Progenitor cell of endocrine pancreas (in vitro differentiated cells): ENCODE data around the gene TMEM50B. TPM values are rescaled to one million over a fixed set of nuclear protein-coding genes. Genes with fewer than 3 reads are reported as not detected.
A peak's percentile ranks its signal among the peaks of the same experiment; 100 is the strongest.

ENCODE experiments used
- DNase-seq: peaks from one replicate; pipeline ENCODE4 v3.0.0; 2021; ENCODE audit warnings: low spot score; ENCODE audit not compliant: unreplicated experiment
- H3K27ac Mint-ChIP-seq: 2 replicates; pipeline ENCODE4 v1.8.0; 2021; ENCODE audit warnings: mild to moderate bottlenecking, moderate library complexity, mixed read lengths
- H3K27me3 Mint-ChIP-seq: 2 replicates; pipeline ENCODE4 v1.8.0; 2021; ENCODE audit warnings: mixed read lengths
- H3K36me3 Mint-ChIP-seq: 2 replicates; pipeline ENCODE4 v1.8.0; 2022; ENCODE audit warnings: mixed read lengths; ENCODE audit not compliant: insufficient read depth
- H3K4me1 Mint-ChIP-seq: 2 replicates; pipeline ENCODE4 v1.8.0; 2021; ENCODE audit warnings: low read depth, mixed read lengths
- H3K4me3 Mint-ChIP-seq: 2 replicates; pipeline ENCODE4 v1.8.0; 2021; ENCODE audit warnings: low read depth, mild to moderate bottlenecking, moderate library complexity, mixed read lengths
- H3K9me3 Mint-ChIP-seq: 2 replicates; pipeline ENCODE4 v1.8.0; 2021; ENCODE audit warnings: low read depth, mixed read lengths
- total RNA-seq: library from RNA; stranded (reverse); gene quantifications from 2 replicates; pipeline ENCODE4 v1.2.1, GENCODE V29; 2021
- TF ChIP-seq, protein P1 (sequence below): fragments of 200-600 bp; sonication (generic); IDR thresholded peaks from one replicate; pipeline ENCODE4 v1.5.0; 2021; ENCODE audit warnings: antibody characterized with exemption, mild to moderate bottlenecking; ENCODE audit not compliant: unreplicated experiment

The TMEM50B gene
- total RNA-seq, 1 donor from 2014 or later, result 39.4 TPM

DNA sequence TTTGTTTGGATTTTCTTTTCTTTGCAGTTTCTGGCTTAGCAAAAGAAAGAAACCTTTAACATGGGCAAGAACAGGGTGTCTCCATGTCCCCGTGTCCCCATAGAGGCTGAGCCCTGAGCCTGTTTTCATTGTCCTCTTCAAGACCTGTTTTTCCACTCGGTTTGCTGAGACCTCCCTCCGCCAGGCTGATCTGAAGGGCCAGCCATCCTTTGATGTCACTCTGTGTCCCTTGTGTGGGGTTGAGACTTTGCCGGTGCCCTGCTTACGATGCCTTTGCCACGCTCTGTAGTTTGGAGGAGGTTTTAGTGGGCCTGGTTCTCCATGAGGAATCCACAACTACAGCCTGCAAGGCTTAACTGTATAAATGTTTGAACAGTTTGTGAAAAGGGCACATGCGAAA is 52.7 kb downstream of the TMEM50B start:
- H3K9me3 Mint-ChIP-seq, result no peaks in the 10 kb centered on the region
- H3K36me3 Mint-ChIP-seq, result peaks cover 15% of the 10 kb centered on the region
- H3K27ac Mint-ChIP-seq, result peak overlapping the region; percentile 86
- H3K4me3 Mint-ChIP-seq, result no peak overlapping the region
- H3K4me1 Mint-ChIP-seq, result no peaks in the 10 kb centered on the region
- DNase-seq, result no peak
- no peaks in the 10 kb centered on the region for H3K27me3 Mint-ChIP-seq
- TF ChIP-seq, protein P1, sequence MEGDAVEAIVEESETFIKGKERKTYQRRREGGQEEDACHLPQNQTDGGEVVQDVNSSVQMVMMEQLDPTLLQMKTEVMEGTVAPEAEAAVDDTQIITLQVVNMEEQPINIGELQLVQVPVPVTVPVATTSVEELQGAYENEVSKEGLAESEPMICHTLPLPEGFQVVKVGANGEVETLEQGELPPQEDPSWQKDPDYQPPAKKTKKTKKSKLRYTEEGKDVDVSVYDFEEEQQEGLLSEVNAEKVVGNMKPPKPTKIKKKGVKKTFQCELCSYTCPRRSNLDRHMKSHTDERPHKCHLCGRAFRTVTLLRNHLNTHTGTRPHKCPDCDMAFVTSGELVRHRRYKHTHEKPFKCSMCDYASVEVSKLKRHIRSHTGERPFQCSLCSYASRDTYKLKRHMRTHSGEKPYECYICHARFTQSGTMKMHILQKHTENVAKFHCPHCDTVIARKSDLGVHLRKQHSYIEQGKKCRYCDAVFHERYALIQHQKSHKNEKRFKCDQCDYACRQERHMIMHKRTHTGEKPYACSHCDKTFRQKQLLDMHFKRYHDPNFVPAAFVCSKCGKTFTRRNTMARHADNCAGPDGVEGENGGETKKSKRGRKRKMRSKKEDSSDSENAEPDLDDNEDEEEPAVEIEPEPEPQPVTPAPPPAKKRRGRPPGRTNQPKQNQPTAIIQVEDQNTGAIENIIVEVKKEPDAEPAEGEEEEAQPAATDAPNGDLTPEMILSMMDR, result no peak

DNA sequence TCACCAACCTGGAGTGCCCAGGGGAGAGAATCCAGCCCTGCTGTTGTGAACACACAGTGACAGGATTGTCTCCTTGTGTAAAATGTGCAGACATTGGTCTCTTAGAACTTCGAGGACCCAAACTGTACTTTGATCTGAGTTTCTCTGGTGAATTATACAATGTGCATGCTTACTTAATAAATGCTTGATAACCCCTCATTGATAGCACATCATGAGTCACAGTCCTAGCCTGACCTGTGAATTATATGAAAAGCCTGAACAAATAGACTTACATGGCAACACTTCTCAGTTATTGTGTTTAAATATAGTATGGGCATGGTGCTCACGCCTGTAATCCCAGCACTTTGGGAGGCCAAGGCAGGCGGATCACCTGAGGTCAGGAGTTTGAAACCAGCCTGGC is 53.9 kb downstream of the TMEM50B start:
- H3K4me1 Mint-ChIP-seq, result no peaks in the 10 kb centered on the region
- no peak overlapping the region for H3K27ac Mint-ChIP-seq
- peaks cover 23% of the 10 kb centered on the region for H3K36me3 Mint-ChIP-seq
- TF ChIP-seq, protein P1, result no peak
- H3K4me3 Mint-ChIP-seq, result no peak overlapping the region
- no peaks in the 10 kb centered on the region for H3K9me3 Mint-ChIP-seq
- no peaks in the 10 kb centered on the region for H3K27me3 Mint-ChIP-seq
- DNase-seq, result no peak

DNA sequence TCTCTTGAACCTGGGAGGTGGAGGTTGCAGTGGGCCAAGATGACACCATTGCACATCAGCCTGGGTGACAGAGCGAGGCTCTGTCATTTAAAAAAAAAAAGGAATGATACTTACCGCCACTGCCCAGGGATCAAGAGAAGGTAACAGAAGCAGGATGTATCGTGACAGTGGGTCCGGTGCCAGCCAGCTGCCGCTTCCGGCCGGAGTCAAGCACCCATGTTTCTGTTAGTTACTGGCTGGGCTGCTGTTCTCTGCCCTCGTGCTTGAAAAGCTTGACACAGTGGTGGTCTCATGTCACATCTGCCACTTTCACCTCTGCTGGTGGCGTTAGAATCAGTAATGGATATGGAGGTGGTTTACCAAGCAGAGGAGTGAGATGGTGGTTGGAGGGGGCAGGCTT is 55.6 kb downstream of the TMEM50B start:
- DNase-seq, result no peak
- H3K36me3 Mint-ChIP-seq, result peaks cover 33% of the 10 kb centered on the region
- TF ChIP-seq, protein P1, result no peak
- no peak overlapping the region for H3K4me3 Mint-ChIP-seq
- H3K27me3 Mint-ChIP-seq, result no peaks in the 10 kb centered on the region
- no peaks in the 10 kb centered on the region for H3K9me3 Mint-ChIP-seq
- peak overlapping the region; percentile 56 for H3K27ac Mint-ChIP-seq
- peaks cover 5% of the 10 kb centered on the region for H3K4me1 Mint-ChIP-seq

DNA sequence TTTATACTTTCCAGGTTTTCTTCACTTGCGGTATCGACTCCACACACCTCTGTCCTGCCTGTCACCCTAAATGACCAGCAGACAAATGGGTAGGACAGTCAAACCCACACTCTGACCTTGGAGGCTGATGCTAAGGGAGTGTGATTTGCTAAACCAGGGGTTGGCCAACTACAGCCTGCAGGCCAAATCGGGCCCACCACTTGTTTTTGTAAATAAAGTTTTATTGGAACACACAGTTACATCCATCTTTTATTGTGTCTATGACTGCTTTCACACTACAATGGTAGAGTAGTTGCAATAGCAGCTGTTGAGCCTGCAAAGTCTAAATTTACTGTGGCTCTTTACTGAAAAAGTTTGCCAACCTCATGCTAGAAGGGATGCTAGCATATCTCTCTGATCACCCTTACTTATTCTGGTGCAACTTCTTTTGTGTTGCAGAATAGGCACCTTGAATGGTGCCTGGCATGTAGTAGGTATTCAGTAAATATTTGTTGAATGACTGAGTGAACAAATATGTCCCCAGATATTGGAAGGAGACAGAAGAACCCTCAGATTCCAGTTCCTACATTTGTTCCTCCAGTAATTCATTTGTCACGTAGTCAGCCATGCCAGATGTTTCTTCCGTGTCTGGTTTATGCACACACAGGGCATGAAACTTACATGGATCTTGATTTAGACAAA is 57.9 kb downstream of the TMEM50B start:
- Mint-ChIP-seq H3K27me3 (no peaks in the 10 kb centered on the region), H3K4me3 (no peak overlapping the region), H3K36me3 (peaks cover 35% of the 10 kb centered on the region), H3K4me1 (peaks cover 15% of the 10 kb centered on the region), H3K27ac (no peak overlapping the region), H3K9me3 (no peaks in the 10 kb centered on the region)
- no peak for DNase-seq
- TF ChIP-seq, protein P1, result no peak

DNA sequence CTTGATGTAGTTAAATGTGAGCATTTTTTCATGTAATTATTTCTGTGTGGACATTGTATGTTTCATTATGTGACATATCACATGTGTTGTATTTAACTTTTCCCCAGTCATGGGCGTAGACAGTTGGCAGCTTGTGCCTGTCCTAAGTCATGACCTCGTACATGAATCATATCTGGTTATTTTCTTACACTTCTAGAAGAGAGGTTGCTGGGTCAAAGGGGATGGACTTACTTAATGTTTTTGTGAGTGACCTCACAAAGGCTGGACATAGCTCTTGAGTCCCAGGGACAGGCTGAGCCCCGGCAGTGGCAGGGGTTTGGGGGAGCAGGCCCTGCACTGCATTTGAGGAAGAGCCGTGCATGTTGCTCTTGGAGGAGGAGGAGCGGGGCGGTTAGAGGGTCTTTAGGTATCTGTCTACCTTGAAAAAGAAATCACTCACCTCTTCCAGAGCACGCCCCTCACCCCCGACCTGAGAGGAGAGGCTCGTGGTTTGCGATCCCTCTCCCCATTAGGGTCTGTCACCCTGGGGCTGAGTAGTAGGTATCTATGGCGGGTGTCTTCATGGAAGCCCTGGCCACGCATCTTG is 60.1 kb downstream of the TMEM50B start:
- Mint-ChIP-seq H3K27ac (peak overlapping the region; percentile 77), H3K9me3 (no peaks in the 10 kb centered on the region), H3K4me3 (no peak overlapping the region), H3K36me3 (peaks cover 43% of the 10 kb centered on the region), H3K4me1 (peaks cover 27% of the 10 kb centered on the region), H3K27me3 (no peaks in the 10 kb centered on the region)
- no peak for DNase-seq
- TF ChIP-seq, protein P1, result no peak
